ENCODE data around the gene COQ10A. TPM values are rescaled to one million over a fixed set of nuclear protein-coding genes. Genes with fewer than 3 reads are reported as not detected.
A peak's percentile ranks its signal among the peaks of the same experiment; 100 is the strongest.

COQ10A gene
- total and polyA plus RNA-seq, 2 of the 8 experiments (the other 6 are each of a cell fraction or from before 2014, with no cell fraction given) = 21.8 to 42.9 TPM

DNA sequence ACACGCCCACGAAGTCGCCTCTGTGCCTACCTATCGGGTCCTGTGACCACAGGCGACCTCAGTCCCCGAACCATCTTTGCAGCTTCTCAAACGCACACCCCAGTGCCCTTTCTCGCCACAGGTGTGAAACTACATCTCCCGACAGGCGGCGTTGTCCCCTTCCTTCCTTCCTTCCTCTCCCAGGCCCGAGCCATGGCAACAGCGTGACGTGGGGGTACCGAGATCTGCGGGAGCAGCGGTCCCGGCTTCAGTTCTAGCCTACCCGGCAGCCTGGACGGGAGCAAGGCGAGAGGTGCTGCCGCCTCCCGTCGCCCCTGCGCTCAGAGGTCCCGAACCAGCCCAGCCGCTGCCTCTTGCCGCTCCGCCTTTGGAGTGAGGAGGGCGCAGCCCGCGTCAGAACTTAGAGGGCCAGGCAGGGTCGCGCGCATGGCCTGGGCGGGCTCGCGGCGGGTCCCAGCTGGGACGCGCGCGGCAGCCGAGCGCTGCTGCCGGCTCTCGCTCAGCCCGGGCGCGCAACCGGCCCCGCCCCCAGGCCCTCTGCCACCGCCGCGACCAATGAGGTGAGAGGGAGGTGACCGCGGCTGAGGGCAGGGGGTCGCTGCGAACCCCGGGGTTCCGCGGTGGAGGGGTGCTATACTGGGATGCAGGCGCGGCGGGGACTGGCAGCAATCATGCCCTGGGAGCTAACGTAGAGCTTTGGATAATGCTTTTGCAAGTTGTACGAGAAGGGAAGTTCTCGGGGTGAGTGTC, at the start of gene COQ10A (continued):
- no peak for TF ChIP-seq SP2 (IDR thresholded peaks at IDR 0.05; ENCODE audit: low read length)
- no peak for TF ChIP-seq CHD2 (IDR thresholded peaks at IDR 0.05; ENCODE audit: low read length)
- no peak; a peak in 1 of 4 replicates for TF ChIP-seq HDAC2 (IDR thresholded peaks at IDR 0.05; ENCODE audit: borderline replicate concordance in 1 of 2, low read depth in 2 of 2, low read length in 2 of 2)
- no peak for TF ChIP-seq SP4 (IDR thresholded peaks at IDR 0.05; ENCODE audit: low read length)
- no peak; the same call in 1 of the 2 replicates for TF ChIP-seq BRCA1 (IDR thresholded peaks at IDR 0.05; ENCODE audit: low read depth, low read length)
- TF ChIP-seq JUND (IDR thresholded peaks at IDR 0.05; ENCODE audit: low read length) = no peak
- TF ChIP-seq CREB1 (IDR thresholded peaks at IDR 0.05) = peak; percentile 89
- TF ChIP-seq ZNF274 (IDR thresholded peaks at IDR 0.05; ENCODE audit: borderline replicate concordance, extremely low read depth, low read length) = no peak
- TF ChIP-seq CBX8 (IDR thresholded peaks at IDR 0.05; ENCODE audit: borderline replicate concordance, low read depth, low read length) = no peak
- TF ChIP-seq EGR1 (IDR thresholded peaks at IDR 0.05; ENCODE audit: borderline replicate concordance, low read depth, low read length) = no peak
